Activated CD8-positive, alpha-beta memory T cell treated with anti-CD3 and anti-CD28 coated beads, Interleukin-2, amount 50 U/mL, for 24 hours (primary cell): ENCODE results near the gene RARA.
"Not testable (repeated sequence)": the region's sequence is repeated elsewhere in the genome, so short reads cannot be mapped to it uniquely, and the experiment has no call there.

Experiments
- DNase-seq: peaks from one replicate; pipeline ENCODE4 v3.0.0-alpha.2; 2020; ENCODE audit errors: extremely low read depth

The RARA gene

GRCh38 chr17:40375786-40376185, 66.8 kb downstream of the RARA start:
- not testable (repeated sequence) for DNase-seq

GRCh38 chr17:40376541-40376940, 67.6 kb downstream of the RARA start:
- DNase-seq, result not testable (repeated sequence)

DNA sequence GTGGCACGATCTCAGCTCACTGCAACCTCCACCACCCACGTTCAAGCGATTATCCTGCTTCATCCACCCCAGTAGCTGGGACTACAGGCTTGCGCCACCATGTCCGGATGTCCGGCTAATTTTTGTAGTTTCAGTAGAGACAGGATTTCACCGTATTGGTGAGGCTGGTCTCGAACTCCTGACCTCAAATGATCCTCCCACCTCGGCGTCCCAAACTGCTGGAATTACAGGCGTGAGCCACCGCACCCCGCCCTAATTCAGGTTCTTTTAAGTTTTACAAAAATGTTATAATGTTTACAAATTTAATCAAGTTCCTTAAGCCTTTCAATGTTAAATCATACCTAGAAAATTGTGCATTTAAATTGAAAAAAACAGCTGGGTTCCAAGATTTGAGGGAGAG, 68.9 kb downstream of the RARA start:
- DNase-seq, result no peak

GRCh38 chr17:40378966-40379365, 70.0 kb downstream of the RARA start:
- DNase-seq, result no peak

- DNase-seq, result no peak
These were observed 73.3 kb downstream of the RARA start for GRCh38 chr17:40382251-40382650.

DNA sequence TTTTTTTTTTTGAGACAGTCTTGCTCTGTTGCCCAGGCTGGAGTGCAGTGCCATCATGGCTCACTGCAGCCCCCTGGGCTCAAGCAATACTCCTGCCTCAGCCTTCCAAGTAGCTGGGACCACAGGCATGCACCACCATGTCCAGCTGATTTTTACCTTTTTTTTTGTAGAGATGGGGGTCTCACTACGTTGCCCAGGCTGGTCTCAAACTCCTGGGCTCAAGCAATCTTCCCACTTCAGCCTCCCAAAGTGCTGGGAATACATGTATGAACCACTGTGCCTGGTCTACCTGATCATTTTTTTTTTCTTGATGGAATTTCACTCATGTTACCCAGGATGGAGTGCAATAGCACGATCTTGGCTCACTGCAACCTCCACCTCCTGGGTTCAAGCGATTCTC, 77.6 kb downstream of the RARA start:
- not testable (repeated sequence) for DNase-seq

GRCh38 chr17:40399185-40399584, 90.2 kb downstream of the RARA start:
- no peak for DNase-seq

GRCh38 chr17:40402668-40403067, 93.7 kb downstream of the RARA start:
- no peak for DNase-seq

DNA sequence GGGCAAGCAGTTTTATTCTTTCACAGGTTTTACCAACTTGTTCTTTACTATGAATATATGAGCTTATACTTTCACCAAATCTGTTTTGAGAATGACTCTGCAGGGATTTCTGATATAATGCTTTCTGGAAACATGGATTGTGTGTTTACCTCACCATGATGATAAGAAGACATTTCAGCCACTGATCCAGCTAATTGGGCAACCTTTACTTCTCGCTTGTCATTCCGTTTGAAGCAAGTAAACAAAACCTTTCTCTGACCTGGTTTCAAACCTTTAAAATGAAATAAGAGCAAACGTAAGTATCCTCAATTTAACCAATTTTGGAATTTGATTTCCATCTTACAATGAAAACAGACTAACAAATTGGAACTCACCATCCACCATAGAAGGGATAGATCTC, 95.0 kb downstream of the RARA start:
- no peak for DNase-seq
